Epithelial cell of esophagus (primary cell): ENCODE results near the gene MATN4.

ENCODE experiments used
- DNase-seq: peaks from one replicate; pipeline ENCODE4 v3.0.0; 2010; ENCODE audit warnings: low read depth
- H3K4me3 ChIP-seq: 2 replicates; pipeline ENCODE4 v1.5.1; 2011; ENCODE audit warnings: mild to moderate bottlenecking, low read length, control low read depth
- TF ChIP-seq, protein P1 (sequence below): IDR thresholded peaks from 2 replicates; pipeline ENCODE4 v1.5.1; 2011; ENCODE audit warnings: low read depth, mild to moderate bottlenecking, low read length, control low read depth, inconsistent platforms; ENCODE audit not compliant: insufficient read depth; ENCODE audit errors: missing control alignments

Gene MATN4

DNA sequence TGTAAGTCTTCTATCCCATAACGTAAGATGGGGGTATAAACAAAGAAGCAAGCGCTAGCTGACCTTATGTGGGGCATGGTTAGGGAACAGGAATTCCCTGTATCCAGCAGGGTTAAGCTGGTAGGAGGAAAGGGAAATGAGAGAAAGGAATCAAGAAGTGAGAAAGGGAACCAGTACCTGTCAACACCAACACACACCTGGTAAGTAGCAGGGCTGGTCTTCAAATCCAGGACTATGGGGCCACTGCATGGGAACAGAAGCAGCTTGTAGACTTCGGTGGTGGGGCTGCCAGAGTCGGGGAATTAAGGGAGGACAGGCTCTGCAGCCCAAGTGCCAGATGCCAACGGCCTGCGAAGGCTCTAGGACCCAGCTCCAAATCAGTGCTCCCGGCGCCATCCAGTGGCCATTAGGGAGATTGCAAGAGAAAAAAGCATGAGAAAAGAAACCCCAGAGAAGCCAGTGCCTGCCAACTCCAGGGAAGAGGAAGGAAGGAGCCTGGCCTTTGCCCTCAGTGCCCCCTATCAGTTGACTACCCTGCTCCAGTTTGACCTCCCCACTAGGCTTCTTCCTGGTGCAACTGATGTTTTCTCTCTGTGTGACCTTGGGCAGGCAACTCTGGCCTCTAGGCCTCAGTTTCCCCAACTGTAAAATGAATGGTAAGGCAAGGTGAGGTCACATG, 17.3 kb downstream of the MATN4 start:
- DNase-seq: peak; percentile 74
- no peak overlapping the region for H3K4me3 ChIP-seq
- TF ChIP-seq, protein P1, sequence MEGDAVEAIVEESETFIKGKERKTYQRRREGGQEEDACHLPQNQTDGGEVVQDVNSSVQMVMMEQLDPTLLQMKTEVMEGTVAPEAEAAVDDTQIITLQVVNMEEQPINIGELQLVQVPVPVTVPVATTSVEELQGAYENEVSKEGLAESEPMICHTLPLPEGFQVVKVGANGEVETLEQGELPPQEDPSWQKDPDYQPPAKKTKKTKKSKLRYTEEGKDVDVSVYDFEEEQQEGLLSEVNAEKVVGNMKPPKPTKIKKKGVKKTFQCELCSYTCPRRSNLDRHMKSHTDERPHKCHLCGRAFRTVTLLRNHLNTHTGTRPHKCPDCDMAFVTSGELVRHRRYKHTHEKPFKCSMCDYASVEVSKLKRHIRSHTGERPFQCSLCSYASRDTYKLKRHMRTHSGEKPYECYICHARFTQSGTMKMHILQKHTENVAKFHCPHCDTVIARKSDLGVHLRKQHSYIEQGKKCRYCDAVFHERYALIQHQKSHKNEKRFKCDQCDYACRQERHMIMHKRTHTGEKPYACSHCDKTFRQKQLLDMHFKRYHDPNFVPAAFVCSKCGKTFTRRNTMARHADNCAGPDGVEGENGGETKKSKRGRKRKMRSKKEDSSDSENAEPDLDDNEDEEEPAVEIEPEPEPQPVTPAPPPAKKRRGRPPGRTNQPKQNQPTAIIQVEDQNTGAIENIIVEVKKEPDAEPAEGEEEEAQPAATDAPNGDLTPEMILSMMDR: peak; percentile 91

DNA sequence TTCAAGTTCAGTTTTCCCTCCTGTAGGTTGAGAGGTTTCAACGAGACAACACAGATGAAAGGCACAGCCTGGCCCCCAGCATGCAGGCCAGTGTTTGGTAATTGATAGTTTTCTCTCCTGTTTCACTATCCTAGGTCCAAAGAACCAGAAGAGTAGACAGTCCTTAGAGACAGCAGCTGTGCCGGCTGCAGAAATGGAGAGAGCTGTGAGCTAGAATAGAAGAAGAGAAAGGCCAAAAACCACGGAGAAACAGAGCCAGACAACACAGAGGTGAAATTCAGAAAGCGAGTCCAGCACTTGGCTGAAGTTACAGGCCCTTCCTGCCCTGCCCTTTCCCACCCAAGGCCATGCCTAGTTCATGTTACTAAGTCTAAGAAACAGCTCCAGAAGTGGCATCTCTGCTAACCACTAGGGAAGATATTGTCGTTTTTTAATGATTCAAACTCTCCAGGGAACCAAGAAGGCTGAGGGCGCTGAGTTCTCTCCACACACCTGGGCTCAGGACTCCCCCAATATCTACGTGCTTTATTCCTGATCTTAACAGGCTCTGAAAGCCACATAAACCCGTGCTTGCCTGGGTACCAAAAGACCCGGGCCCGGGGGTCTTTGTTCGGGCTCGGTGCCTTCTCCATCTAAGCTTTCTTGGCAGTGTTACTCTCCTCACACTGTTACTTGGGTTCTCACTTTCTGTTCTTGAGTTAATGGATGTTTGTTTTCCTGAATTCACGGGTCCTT, 18.0 kb downstream of the MATN4 start:
- TF ChIP-seq, protein P1: no peak
- DNase-seq: no peak
- no peak overlapping the region for H3K4me3 ChIP-seq

DNA sequence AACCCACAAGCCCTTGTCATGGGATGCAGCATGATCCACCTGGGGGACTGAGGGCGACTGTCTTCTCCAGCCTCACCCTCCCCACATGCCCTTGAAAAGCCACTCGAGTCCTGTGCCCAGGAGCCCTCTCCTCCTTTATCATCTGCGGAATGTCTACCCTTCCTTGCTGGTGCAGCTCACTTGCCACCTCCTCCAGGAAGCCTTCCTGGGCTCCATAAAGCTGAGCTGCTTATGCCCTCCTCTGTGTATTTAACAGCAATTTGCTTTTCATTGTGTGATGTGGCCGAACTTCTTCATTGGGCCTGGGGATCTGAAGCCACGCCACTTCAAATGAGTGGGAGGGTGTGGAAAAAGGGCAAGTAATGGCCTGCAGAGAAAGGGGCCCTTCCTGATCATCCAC, 19.2 kb downstream of the MATN4 start:
- H3K4me3 ChIP-seq: no peak overlapping the region
- DNase-seq: no peak
- TF ChIP-seq, protein P1: no peak

DNA sequence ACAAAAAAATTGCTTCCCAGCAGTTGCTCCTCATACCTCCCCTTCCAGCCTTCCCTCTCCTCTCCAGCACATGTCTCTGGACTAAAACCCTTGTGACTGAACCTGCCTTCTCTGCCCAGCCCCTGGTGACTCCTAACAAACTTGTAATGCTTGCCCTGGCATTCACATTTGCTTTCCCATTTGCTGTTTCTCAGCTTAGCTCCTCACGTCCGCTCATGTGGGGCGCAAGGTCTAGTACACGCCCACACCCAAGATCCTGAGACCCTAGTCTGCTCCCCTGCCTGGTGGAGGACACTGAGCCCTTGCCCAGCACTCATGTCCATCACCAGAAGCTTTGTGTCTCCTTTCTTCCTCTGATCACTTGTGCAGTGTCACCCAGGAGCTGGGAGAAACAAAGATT, 19.7 kb downstream of the MATN4 start:
- TF ChIP-seq, protein P1: no peak

GRCh38 chr20:45283551-45284057, 24.5 kb downstream of the MATN4 start:
- no peak overlapping the region for H3K4me3 ChIP-seq
- TF ChIP-seq, protein P1: no peak
- peak; percentile 82 for DNase-seq

More for the DNA sequence above, 19.7 kb downstream of the MATN4 start:
- H3K4me3 ChIP-seq: no peak overlapping the region
- no peak for DNase-seq

GRCh38 chr20:45282700-45283550, 25.2 kb downstream of the MATN4 start:
- no peak overlapping the region for H3K4me3 ChIP-seq
- DNase-seq: no peak
- TF ChIP-seq, protein P1: no peak
